Hematopoietic multipotent progenitor cell treated with erythropoietin and hydrocortisone succinate and interleukin-3 and kit ligand, for 8 days (in vitro differentiated cells): Measurements from ENCODE around the gene HERC2.
"Not testable (repeated sequence)": the region's sequence is repeated elsewhere in the genome, so short reads cannot be mapped to it uniquely, and the experiment has no call there.

Experiments used
- DNase-seq: peaks from one replicate; pipeline ENCODE4 v3.0.0-alpha.2; 2015

The HERC2 gene

DNA sequence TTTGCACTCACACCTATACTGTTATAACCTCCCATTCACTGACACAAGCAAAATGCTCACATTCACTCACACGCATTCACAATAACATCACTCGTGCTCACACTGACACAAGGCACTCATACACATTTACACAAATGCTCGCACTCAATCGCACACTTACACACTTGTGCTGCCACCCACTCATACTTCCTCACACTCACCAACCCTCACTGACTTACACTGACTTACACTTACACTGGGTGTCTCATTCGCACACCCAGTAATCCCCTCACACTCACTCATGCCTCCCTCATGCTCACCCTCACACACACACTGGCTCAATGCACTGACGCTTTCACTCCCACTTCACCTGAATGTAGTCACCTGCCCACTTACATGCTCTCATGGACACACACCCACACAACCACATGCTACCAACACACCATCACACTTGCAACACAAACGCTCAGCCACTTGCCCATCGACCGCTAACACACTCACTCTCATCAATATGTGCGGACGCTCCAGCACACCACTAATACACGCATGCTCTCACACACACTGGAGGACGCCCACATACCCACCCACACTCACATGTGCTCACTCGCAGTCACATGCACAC lies 104.9 kb downstream of the HERC2 start:
- DNase-seq, result not testable (repeated sequence)

DNA sequence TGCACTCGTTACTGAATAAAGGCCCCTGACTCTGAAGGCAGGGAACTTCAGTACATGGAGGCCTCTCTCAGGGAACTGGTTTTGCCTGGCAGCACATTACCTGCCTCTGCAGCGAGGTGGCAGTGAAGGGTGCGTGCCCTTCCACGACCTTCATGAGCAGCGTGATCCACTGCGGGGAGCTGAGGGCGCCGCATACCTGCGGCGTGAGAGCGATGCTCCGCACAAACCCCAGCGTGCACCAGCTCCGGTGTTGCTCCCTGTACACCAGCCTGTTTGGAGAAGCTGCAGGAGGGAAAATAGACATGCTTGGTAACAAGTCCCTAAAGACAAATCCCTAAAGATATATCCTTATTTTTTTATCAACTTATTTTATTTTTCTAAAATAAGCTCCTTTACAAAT lies 106.5 kb downstream of the HERC2 start:
- not testable (repeated sequence) for DNase-seq

DNA sequence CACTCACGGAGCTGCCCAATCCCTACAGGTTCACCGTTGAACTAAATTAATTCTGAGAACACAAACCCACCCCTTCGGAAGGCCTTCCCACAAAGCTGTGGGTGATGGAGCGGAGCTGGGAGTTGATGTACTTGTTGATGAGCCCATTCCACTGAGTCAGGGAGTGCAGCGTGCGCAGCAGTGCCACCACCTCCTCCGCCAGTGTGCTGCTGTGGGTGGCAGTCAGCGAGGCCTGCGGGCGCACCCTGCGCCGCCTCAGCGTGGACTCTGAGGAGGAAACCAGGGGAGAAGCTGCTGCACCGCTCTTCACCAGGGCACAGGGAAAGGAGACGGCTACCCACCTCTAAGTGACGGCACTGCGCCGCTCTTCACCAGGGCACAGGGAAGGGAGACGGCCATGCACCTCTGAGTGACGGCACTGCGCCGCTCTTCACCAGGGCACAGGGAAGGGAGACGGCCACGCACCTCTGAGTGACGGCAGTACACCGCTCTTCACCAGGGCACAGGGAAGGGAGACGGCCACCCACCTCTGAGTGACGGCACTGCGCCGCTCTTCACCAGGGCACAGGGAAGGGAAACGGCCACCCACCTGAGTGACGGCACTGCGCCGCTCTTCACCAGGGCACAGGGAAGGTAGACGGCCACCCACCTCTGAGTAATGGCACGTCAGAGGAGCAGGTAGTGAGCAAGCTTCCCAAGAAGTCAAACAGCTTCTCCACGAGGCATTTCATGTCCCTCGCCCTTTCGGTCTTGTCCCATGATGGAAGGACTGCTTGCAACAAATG lies 107.8 kb downstream of the HERC2 start:
- not testable (repeated sequence) for DNase-seq

GRCh38 chr15:28213393-28213792 lies 108.6 kb downstream of the HERC2 start:
- DNase-seq, result not testable (repeated sequence)

DNA sequence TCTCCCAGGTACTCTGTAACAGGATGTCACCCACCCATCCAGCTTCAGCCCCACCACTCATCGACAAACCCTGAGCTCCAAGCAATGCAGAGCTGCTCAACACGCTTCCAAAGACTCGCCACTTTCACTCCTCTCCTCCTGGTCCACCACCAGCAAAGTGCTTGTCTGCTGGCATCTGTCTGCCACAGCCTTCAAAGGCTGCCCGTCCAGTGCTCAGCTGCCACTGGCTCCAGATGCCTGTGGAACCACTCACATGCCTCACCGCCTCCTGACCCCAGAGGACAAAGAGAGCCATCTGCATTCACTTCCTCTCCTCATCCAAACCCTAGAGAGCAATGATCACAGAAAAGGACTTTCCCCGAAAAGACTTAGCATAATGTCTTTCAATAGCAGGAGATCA lies 113.4 kb downstream of the HERC2 start:
- no peak for DNase-seq

GRCh38 chr15:28205640-28206039 lies 116.3 kb downstream of the HERC2 start:
- not testable (repeated sequence) for DNase-seq

- not testable (repeated sequence) for DNase-seq
These were observed 118.7 kb downstream of the HERC2 start for GRCh38 chr15:28203055-28203828.

DNA sequence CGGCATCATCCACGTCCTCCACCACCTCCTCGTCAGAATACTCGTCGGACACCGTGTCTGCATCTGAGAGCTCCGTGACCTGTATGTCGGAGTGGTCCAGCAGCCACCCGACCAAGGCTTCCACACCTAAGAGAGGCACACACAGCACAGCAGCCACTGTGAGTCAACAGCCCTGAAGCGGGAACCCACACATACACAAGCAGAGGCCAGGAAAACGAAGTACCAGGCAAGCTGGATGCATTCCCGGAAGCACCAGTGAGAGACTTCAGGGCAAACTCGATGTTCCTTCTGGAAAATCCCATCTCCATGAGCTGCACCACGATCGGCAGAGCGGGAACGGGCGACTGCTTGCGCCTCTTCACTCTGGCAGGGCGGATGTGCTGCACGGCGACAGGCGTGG lies 119.9 kb downstream of the HERC2 start:
- DNase-seq, result not testable (repeated sequence)

GRCh38 chr15:28198215-28198614 lies 123.8 kb downstream of the HERC2 start:
- DNase-seq, result not testable (repeated sequence)

DNA sequence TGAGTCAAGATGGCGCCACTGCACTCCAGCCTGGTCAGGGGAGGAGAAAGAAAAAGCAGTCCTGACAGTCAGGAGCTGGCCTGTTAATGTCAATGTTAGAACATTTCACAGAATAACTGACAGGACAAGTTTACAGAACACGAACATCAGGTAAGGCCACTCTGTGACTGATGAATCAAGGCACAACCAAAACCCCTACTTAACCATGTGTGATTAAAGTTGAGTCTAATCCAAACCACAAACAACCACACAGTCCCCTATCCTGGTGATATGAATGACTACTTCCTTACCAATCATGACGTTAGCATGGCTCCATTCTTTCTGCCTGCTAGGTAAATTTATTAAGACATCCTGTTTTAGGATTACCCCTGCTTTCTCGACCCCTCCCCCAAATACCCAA lies 124.3 kb downstream of the HERC2 start:
- DNase-seq, result not testable (repeated sequence)

DNA sequence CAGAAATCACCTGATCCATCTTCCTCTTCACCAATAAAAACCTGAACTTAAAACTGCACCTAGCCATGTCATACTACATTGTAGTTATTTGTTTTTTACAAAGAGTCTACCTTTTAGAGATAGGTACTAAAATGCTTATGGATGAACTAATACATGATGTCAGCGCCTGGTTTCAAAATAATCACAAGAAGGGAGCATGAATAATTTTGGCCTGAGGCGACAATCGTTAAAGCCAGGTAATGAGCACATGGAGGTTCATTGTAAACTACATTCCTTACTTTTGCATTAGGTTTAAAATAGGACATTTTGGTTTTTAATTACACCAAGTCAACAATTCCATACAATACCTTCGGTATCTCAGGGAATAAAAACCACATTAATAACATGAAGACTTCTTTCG lies 125.4 kb downstream of the HERC2 start:
- not testable (repeated sequence) for DNase-seq

DNA sequence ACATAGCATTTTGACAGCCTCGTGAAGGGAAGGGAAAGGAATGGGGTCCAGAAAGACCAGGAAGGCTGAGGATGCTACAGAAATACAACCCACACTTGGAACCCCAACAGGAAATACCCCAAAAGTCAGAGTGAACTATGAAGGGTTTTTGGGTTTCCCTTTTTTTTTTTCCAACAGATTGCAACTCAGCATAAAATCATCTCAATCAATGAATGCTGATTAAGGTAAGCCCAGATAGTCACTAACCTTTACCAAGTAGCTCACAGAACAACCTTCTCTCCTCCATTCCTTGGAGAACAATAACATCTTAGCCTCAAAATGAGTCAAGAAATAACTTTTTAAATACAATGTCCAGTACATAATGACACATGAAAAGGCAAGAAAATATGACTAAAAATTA lies 129.2 kb downstream of the HERC2 start:
- DNase-seq, result no peak

DNA sequence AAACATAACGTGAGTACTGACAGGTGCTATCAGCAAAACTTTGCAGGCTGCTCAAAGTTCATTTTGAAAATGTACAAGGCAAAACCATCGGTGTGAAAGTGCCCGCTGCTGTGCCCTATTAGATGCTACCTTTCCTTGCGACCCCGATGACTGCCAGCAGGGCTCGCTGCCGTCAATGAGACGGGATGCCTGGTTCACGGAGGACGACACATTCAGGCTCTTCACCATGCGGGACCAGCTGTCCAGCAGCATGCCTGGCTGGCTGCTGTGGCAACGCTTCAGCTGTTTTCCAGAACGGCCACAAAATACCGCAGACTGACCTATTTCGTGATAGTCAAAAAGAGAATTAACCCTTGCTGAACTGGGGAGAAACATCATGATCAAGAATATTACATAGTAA lies 130.1 kb downstream of the HERC2 start:
- DNase-seq, result no peak

GRCh38 chr15:28190391-28191174 lies 131.4 kb downstream of the HERC2 start:
- DNase-seq, result no peak

DNA sequence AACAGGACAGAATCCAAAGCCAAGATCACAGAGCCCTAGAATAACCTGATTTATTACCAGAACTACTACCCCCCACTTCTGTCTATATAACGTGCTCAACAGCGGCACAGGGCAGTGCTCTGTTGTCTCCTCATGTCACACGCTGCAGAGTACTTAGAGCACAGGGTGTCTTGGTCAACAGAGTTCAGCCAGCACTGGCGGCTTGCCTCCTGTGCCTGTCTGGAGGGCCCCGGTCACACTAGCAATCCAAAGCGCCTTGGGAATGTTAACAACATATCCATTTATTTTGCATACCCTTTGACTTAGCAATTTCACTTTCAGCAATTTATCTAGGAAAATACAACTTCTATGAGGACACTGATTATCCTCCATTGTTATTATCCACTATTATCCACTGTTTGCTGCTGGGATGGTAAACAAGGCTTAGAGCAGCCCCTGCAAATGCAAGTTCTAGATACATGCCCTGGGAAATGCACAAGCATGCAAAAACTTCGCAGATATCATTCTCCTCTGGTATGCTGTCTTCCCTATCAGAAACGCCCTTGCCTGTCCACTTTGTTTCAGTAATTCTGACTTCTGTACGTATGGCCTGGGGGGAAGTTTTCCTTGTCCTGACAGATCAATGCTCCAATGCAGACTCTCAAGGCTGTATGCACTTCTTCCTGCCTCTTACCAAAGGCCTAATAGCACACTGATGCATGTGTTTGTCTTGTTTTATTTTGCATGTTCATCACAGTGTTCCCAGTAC lies 136.7 kb downstream of the HERC2 start:
- DNase-seq, result no peak

DNA sequence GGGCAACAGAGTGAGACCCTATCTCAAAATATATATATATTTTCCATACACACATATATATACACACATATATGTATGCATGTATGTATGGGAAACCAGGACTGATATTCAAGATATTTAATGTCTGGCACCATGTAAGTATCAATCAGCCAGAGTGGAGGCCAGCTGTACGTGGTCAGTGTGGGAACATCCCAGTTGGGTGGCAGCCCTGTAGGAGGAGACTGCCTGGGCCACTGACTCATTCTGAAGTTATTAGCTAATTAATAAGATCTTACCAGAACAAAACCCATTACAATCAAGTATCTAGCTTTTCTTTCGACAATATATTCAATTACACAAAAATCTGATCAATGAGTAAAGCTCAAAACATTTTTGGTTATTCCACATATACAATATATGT lies 137.8 kb downstream of the HERC2 start:
- no peak for DNase-seq

DNA sequence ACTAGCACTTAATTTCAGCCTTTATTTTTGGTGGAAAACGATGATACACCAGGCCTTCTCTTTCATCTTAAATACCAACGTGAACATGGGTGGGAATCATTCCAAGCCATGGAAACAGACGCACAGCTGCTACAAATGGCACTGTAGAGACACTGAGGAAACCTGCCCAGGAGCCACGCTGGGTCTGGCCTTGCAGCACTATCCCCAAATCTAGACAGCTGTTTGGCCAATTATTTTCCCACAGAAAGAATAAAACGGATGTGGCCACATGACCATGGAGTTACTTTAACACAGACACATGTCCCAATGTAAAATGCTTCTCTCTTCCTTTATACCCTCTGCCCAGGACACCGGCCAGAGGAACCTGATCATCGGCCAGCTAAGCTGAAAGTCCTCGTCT lies 139.2 kb downstream of the HERC2 start:
- DNase-seq, result no peak

GRCh38 chr15:28182216-28182615 lies 139.8 kb downstream of the HERC2 start:
- no peak for DNase-seq

GRCh38 chr15:28181366-28181765 lies 140.6 kb downstream of the HERC2 start:
- no peak for DNase-seq

- DNase-seq, result no peak
These were observed 142.7 kb downstream of the HERC2 start for GRCh38 chr15:28179270-28179669.

GRCh38 chr15:28178727-28179126 lies 143.3 kb downstream of the HERC2 start:
- DNase-seq, result no peak

DNA sequence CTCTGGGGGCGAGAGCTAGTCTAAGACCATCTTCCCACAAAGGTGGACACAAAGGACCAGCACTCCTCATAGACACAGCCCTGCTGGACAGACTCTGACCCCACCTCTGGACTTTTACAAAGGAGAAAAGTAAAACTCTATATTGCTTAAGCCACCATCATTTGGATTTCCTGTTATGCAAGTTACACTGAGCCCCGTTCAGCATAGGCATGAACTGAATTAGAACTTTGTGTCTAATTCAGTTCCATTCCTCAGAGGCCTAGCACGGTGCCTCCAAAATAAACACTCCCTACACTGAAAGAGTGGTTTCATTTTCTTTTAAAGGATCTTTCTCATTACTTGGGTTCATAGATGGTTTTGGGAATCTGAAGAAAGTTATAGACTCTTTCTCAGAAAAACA lies 143.7 kb downstream of the HERC2 start:
- no peak for DNase-seq
